Tongue (tissue), 2 donors: ENCODE data around the gene ALDH8A1. TPM values are rescaled to one million over a fixed set of nuclear protein-coding genes. Genes with fewer than 3 reads are reported as not detected.

Experiments
- DNase-seq: peaks from one replicate; pipeline ENCODE4 v3.0.0-alpha.2; 2015
- total RNA-seq: library from RNA; depleted of rRNA; stranded (reverse); fragments of >200 nt; gene quantifications from one replicate; pipeline ENCODE4 v1.2.3, GENCODE V29; 2014

The ALDH8A1 gene
- total RNA-seq, 1 donor from 2014 or later = not detected

- no peak for DNase-seq
Observed at GRCh38 chr6:134950482-134950881, 581 bp upstream of the ALDH8A1 start.

GRCh38 chr6:134948691-134949090 is 1.2 kb downstream of the ALDH8A1 start:
- no peak for DNase-seq

GRCh38 chr6:134948142-134948541 is 1.8 kb downstream of the ALDH8A1 start:
- DNase-seq = no peak

GRCh38 chr6:134945045-134945444 is 4.9 kb downstream of the ALDH8A1 start:
- no peak for DNase-seq

GRCh38 chr6:134943522-134944111 is 6.3 kb downstream of the ALDH8A1 start:
- DNase-seq = no peak

GRCh38 chr6:134938896-134939295 is 11.0 kb downstream of the ALDH8A1 start:
- DNase-seq = no peak

- no peak for DNase-seq
Observed at GRCh38 chr6:134937426-134937825, 12.5 kb downstream of the ALDH8A1 start.

GRCh38 chr6:134936931-134937330 is 13.0 kb downstream of the ALDH8A1 start:
- DNase-seq = no peak

GRCh38 chr6:134936476-134936875 is 13.4 kb downstream of the ALDH8A1 start:
- DNase-seq = no peak

- no peak for DNase-seq
Observed at GRCh38 chr6:134934793-134935485, 15.0 kb downstream of the ALDH8A1 start.

GRCh38 chr6:134932535-134933470 is 17.1 kb downstream of the ALDH8A1 start:
- no peak for DNase-seq

GRCh38 chr6:134932098-134932497 is 17.8 kb downstream of the ALDH8A1 start:
- DNase-seq = no peak

GRCh38 chr6:134930463-134930862 is 19.4 kb downstream of the ALDH8A1 start:
- DNase-seq = no peak

GRCh38 chr6:134928151-134928900 is 21.6 kb downstream of the ALDH8A1 start:
- no peak for DNase-seq

- no peak for DNase-seq
Observed at GRCh38 chr6:134925800-134926199, 24.1 kb downstream of the ALDH8A1 start.

- peak; percentile 58 for DNase-seq
Observed at GRCh38 chr6:134921721-134922261, 28.1 kb downstream of the ALDH8A1 start.

- no peak for DNase-seq
Observed at GRCh38 chr6:134921276-134921675, 28.6 kb downstream of the ALDH8A1 start.

- DNase-seq = no peak
Observed at GRCh38 chr6:134920422-134920821, 29.5 kb downstream of the ALDH8A1 start.

- no peak for DNase-seq
Observed at GRCh38 chr6:134918418-134918961, 31.4 kb downstream of the ALDH8A1 start.

GRCh38 chr6:134911547-134911946 is 38.4 kb downstream of the ALDH8A1 start:
- no peak for DNase-seq

GRCh38 chr6:134910593-134910935 is 39.3 kb downstream of the ALDH8A1 start:
- DNase-seq = no peak
